Renal cortex interstitium (tissue), 11 donors: Measurements from ENCODE around the gene CBL. TPM values are rescaled to one million over a fixed set of nuclear protein-coding genes. Genes with fewer than 3 reads are reported as not detected.

ENCODE experiments used
- DNase-seq, 11 donors: peaks; one replicate each; pipeline ENCODE4 v3.0.0-alpha.2; 2013; ENCODE audit warnings: low read depth in 9 of 11, low spot score in 4 of 11; ENCODE audit errors: extremely low read depth in 1 of 11
- polyA plus RNA-seq, 3 donors: library from polyadenylated mRNA; unstranded; fragments of 120-200 nt; gene quantifications; one replicate each; pipeline ENCODE4 v1.2.1, GENCODE V29; 2013; ENCODE audit not compliant: insufficient read length in 3 of 3

The CBL gene
- polyA plus RNA-seq, 3 donors, result 16.6 to 23.2 (median 20.3) TPM

- DNase-seq, result no peak
These were observed 87.3 kb downstream of the CBL start for GRCh38 chr11:119293461-119293860.

- no peak for DNase-seq
These were observed 89.0 kb downstream of the CBL start for GRCh38 chr11:119295178-119295577.

- no peak for DNase-seq
These were observed 91.8 kb downstream of the CBL start for GRCh38 chr11:119297938-119298337.

- no peak for DNase-seq
These were observed 92.6 kb downstream of the CBL start for GRCh38 chr11:119298726-119299125.

GRCh38 chr11:119299416-119299815 lies 93.3 kb downstream of the CBL start:
- no peak for DNase-seq

- no peak for DNase-seq
These were observed 94.2 kb downstream of the CBL start for GRCh38 chr11:119300198-119300964.

- no peak for DNase-seq
These were observed 97.1 kb downstream of the CBL start for GRCh38 chr11:119303227-119303718.

- no peak for DNase-seq
These were observed 99.6 kb downstream of the CBL start for GRCh38 chr11:119305556-119306372.

- DNase-seq, result no peak
These were observed 100.3 kb downstream of the CBL start for GRCh38 chr11:119306373-119306890.

GRCh38 chr11:119307219-119307618 lies 101.1 kb downstream of the CBL start:
- no peak for DNase-seq

GRCh38 chr11:119307974-119308373 lies 101.8 kb downstream of the CBL start:
- no peak for DNase-seq

- no peak for DNase-seq
These were observed 103.3 kb downstream of the CBL start for GRCh38 chr11:119309411-119309810.

- DNase-seq, result no peak
These were observed 104.0 kb downstream of the CBL start for GRCh38 chr11:119309953-119310681.

GRCh38 chr11:119310682-119311052 lies 104.5 kb downstream of the CBL start:
- no peak for DNase-seq

GRCh38 chr11:119314726-119315125 lies 108.6 kb downstream of the CBL start:
- no peak for DNase-seq

- DNase-seq, result no peak
These were observed 109.2 kb downstream of the CBL start for GRCh38 chr11:119315131-119316015.

GRCh38 chr11:119316016-119316728 lies 110.0 kb downstream of the CBL start:
- DNase-seq, result no peak
